Neural progenitor cell (in vitro differentiated cells): Measurements from ENCODE around the gene CKLF. TPM values are rescaled to one million over a fixed set of nuclear protein-coding genes. Genes with fewer than 3 reads are reported as not detected.
"Not testable (repeated sequence)": the region's sequence is repeated elsewhere in the genome, so short reads cannot be mapped to it uniquely, and the experiment has no call there.

Experiments used
- DNase-seq: peaks from one replicate; pipeline ENCODE4 v3.0.0-alpha.2; 2016; ENCODE audit warnings: low spot score
- H2AFZ ChIP-seq: fragments of 200-600 bp; sonication (generic); replicated peaks from 2 replicates; pipeline ENCODE4 v1.6.1; 2016; ENCODE audit warnings: antibody characterized with exemption
- H3F3A ChIP-seq: fragments of 200-600 bp; sonication (generic); 2 replicates; pipeline ENCODE4 v1.6.1; 2016; ENCODE audit warnings: antibody characterized with exemption, low read depth
- H3K27ac ChIP-seq: fragments of 200-600 bp; sonication (generic); 2 replicates; pipeline ENCODE4 v1.5.1; 2016; ENCODE audit warnings: mild to moderate bottlenecking
- H3K27me3 ChIP-seq: fragments of 200-600 bp; sonication (generic); 2 replicates; pipeline ENCODE4 v1.6.1; 2016; ENCODE audit warnings: mild to moderate bottlenecking, moderate library complexity
- H3K36me3 ChIP-seq: fragments of 200-600 bp; sonication (generic); 2 replicates; pipeline ENCODE4 v1.5.1; 2016
- H3K4me1 ChIP-seq: fragments of 200-600 bp; sonication (generic); 2 replicates; pipeline ENCODE4 v1.6.1; 2016; ENCODE audit warnings: mixed run types
- H3K4me2 ChIP-seq: fragments of 200-600 bp; sonication (generic); 2 replicates; pipeline ENCODE4 v1.6.1; 2016
- H3K4me3 ChIP-seq: fragments of 200-600 bp; sonication (generic); 2 replicates; pipeline ENCODE4 v1.5.1; 2016
- H3K79me2 ChIP-seq: fragments of 200-600 bp; sonication (generic); 2 replicates; pipeline ENCODE4 v1.6.1; 2016; ENCODE audit warnings: low read depth
- H3K9ac ChIP-seq: fragments of 200-600 bp; sonication (generic); 2 replicates; pipeline ENCODE4 v1.6.1; 2016
- H3K9me3 ChIP-seq: fragments of 200-600 bp; sonication (generic); 2 replicates; pipeline ENCODE4 v1.5.1; 2016; ENCODE audit warnings: low read depth
- H4K20me1 ChIP-seq: fragments of 200-600 bp; sonication (generic); 2 replicates; pipeline ENCODE4 v1.6.1; 2016; ENCODE audit warnings: low read depth
- H3K27ac Mint-ChIP-seq: 3 replicates; pipeline ENCODE4 v1.8.0; 2021; ENCODE audit warnings: mixed read lengths
- H3K27me3 Mint-ChIP-seq: 2 replicates; pipeline ENCODE4 v1.8.0; 2022; ENCODE audit warnings: low read depth, mild to moderate bottlenecking, inconsistent platforms, moderate library complexity, mixed read lengths; ENCODE audit not compliant: insufficient read depth
- H3K36me3 Mint-ChIP-seq: 3 replicates; pipeline ENCODE4 v1.8.0; 2021; ENCODE audit warnings: mixed read lengths
- H3K4me1 Mint-ChIP-seq: 3 replicates; pipeline ENCODE4 v1.8.0; 2021; ENCODE audit warnings: mixed read lengths
- H3K4me3 Mint-ChIP-seq: 3 replicates; pipeline ENCODE4 v1.8.0; 2021; ENCODE audit warnings: mild to moderate bottlenecking, moderate library complexity, mixed read lengths
- H3K9me3 Mint-ChIP-seq: 3 replicates; pipeline ENCODE4 v1.8.0; 2020; ENCODE audit warnings: mixed read lengths
- EZH2 ChIP-seq: fragments of 200-600 bp; sonication (generic); IDR thresholded peaks from 2 replicates; pipeline ENCODE4 v1.6.1; 2017; ENCODE audit warnings: antibody characterized with exemption, mild to moderate bottlenecking, moderate library complexity
- EZH2phosphoT487 ChIP-seq: fragments of 200-600 bp; sonication (generic); IDR thresholded peaks from 2 replicates; pipeline ENCODE4 v1.6.1; 2017; ENCODE audit warnings: antibody characterized with exemption
- total RNA-seq: library from RNA; depleted of rRNA; stranded (reverse); fragments of >200 nt; gene quantifications from 2 replicates; pipeline ENCODE4 v1.2.3, GENCODE V29; 2015; ENCODE audit warnings: low replicate concordance
- TF ChIP-seq, protein P1 (sequence below): fragments of 200-600 bp; sonication (generic); IDR thresholded peaks from 2 replicates; pipeline ENCODE4 v1.5.1; 2017; ENCODE audit warnings: antibody characterized with exemption, mild to moderate bottlenecking

CKLF gene
- total RNA-seq, 1 donor from 2014 or later: 38.6 TPM

DNA sequence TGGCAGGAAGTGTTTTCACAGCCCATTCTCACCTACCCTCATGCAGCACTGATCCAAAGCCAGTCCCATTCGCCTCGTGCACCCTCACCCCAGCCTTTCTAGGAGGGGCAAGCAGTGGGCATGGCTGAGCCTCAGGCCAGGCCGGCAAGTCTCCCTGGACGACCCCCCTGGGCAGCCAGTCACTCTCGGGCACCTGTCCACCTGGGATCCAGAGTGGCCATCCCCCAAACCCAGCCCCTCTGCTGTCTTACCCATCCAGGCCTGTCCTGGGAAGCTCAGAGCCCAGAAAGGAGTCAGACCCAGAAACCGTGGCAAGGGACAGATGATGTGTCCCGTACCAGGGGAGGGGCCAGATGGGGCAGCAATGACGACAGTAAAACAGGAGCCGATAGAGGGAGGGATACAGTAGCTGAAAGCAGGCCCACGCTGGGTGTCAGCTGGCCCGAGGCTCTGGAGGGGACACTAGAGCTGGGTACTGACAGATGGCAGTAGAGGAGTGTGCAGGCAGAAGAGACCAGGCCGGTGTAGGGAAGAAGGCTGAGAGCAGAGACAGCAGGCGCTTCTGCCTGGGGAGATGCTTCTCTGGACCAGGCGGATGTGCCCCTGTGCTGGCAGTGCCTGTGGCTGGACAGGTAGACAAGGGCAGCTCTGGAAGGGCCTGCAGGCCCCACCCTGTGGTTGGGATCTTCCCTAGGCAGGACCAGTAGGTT lies 57.9 kb downstream of the CKLF start:
- Mint-ChIP-seq H3K27ac (no peak overlapping the region), H3K36me3 (peaks cover 41% of the 10 kb centered on the region)

DNA sequence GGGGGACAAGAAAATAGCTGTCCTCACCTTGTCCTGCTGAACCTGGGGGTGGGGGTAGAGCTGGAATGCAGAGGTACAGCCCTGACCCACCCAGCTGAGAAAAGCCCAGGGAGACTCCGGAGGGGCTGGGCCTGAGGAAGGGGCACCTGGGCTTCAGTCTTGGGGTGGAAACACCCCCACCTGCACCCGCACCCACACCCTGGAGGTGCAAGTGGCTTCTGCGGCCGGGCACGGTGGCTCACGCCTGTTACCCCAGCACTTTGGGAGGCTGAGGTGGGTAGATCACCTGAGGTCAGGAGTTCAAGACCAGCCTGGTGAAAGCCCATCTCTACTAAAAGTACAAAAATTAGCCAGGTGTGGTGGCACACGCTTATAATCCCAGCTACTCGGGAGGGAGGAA lies 59.5 kb downstream of the CKLF start:
- Histone ChIP-seq H4K20me1 (peaks cover 37% of the 10 kb centered on the region), H3K79me2 (peaks cover 21% of the 10 kb centered on the region), H3K36me3 (peaks cover 10% of the 10 kb centered on the region), H3F3A (peaks cover 29% of the 10 kb centered on the region)
- H3K4me3 ChIP-seq, H3K27ac Mint-ChIP-seq, H3K4me1 ChIP-seq, H3K4me3 Mint-ChIP-seq, H3K4me2 ChIP-seq, H3K27me3 Mint-ChIP-seq, DNase-seq, H3K27me3 ChIP-seq, H3K9me3 Mint-ChIP-seq, H3K9ac ChIP-seq, H3K27ac ChIP-seq, H2AFZ ChIP-seq, H3K9me3 ChIP-seq: not testable (repeated sequence)
- peaks cover 40% of the 10 kb centered on the region for H3K36me3 Mint-ChIP-seq
- H3K4me1 Mint-ChIP-seq: peaks cover 22% of the 10 kb centered on the region

More for the DNA sequence above, 57.9 kb downstream of the CKLF start:
- Mint-ChIP-seq H3K4me3 (no peak overlapping the region), H3K27me3 (peaks cover 8% of the 10 kb centered on the region), H3K9me3 (no peaks in the 10 kb centered on the region), H3K4me1 (peaks cover 21% of the 10 kb centered on the region)
- Histone ChIP-seq H3K27ac (no peak overlapping the region), H3K27me3 (no peaks in the 10 kb centered on the region), H3K9ac (no peak overlapping the region), H3K4me3 (no peak overlapping the region), H3K9me3 (no peaks in the 10 kb centered on the region), H3K36me3 (peaks cover 10% of the 10 kb centered on the region), H3F3A (peaks cover 18% of the 10 kb centered on the region), H3K4me2 (no peak overlapping the region), H3K4me1 (peaks cover 9% of the 10 kb centered on the region), H4K20me1 (peaks cover 51% of the 10 kb centered on the region), H3K79me2 (peaks cover 38% of the 10 kb centered on the region), H2AFZ (no peak overlapping the region)
- TF ChIP-seq, protein P1, sequence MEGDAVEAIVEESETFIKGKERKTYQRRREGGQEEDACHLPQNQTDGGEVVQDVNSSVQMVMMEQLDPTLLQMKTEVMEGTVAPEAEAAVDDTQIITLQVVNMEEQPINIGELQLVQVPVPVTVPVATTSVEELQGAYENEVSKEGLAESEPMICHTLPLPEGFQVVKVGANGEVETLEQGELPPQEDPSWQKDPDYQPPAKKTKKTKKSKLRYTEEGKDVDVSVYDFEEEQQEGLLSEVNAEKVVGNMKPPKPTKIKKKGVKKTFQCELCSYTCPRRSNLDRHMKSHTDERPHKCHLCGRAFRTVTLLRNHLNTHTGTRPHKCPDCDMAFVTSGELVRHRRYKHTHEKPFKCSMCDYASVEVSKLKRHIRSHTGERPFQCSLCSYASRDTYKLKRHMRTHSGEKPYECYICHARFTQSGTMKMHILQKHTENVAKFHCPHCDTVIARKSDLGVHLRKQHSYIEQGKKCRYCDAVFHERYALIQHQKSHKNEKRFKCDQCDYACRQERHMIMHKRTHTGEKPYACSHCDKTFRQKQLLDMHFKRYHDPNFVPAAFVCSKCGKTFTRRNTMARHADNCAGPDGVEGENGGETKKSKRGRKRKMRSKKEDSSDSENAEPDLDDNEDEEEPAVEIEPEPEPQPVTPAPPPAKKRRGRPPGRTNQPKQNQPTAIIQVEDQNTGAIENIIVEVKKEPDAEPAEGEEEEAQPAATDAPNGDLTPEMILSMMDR: no peak
- TF ChIP-seq EZH2phosphoT487 (no peak), EZH2 (no peak)
- DNase-seq: no peak

DNA sequence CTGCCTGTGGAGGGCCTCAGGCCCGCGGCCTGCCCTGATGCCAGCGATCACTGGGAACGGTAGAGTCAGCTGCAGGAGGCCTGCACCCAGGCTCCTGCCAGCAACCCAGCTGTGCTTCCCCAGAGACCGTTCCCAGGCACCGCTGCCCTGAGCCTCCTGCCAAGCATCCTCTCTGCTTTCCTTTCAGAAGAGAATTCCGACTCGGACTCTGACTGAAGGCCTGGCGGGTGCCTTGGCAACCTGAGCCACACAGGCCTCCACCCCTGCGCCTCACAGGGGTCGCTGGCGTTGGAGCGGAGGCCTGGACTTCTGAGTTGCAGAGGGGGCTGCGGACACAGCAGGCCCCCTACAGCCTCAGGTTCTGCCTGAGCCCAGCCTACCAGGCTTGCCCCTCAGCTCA lies 60.0 kb downstream of the CKLF start:
- Histone ChIP-seq H3K9ac (no peak overlapping the region), H4K20me1 (peaks cover 35% of the 10 kb centered on the region), H3K4me3 (no peak overlapping the region), H3K27ac (no peak overlapping the region), H3F3A (peaks cover 31% of the 10 kb centered on the region), H3K79me2 (peaks cover 16% of the 10 kb centered on the region), H3K36me3 (peaks cover 10% of the 10 kb centered on the region), H3K4me1 (peaks cover 12% of the 10 kb centered on the region), H2AFZ (no peak overlapping the region), H3K27me3 (no peaks in the 10 kb centered on the region), H3K9me3 (no peaks in the 10 kb centered on the region), H3K4me2 (no peak overlapping the region)
- TF ChIP-seq EZH2phosphoT487: no peak
- no peak for TF ChIP-seq EZH2
- TF ChIP-seq, protein P1: no peak
- peaks cover 20% of the 10 kb centered on the region for H3K4me1 Mint-ChIP-seq
- peaks cover 6% of the 10 kb centered on the region for H3K27me3 Mint-ChIP-seq
- H3K36me3 Mint-ChIP-seq: peaks cover 40% of the 10 kb centered on the region
- DNase-seq: no peak
- no peak overlapping the region for H3K4me3 Mint-ChIP-seq
- no peaks in the 10 kb centered on the region for H3K9me3 Mint-ChIP-seq
- no peak overlapping the region for H3K27ac Mint-ChIP-seq

DNA sequence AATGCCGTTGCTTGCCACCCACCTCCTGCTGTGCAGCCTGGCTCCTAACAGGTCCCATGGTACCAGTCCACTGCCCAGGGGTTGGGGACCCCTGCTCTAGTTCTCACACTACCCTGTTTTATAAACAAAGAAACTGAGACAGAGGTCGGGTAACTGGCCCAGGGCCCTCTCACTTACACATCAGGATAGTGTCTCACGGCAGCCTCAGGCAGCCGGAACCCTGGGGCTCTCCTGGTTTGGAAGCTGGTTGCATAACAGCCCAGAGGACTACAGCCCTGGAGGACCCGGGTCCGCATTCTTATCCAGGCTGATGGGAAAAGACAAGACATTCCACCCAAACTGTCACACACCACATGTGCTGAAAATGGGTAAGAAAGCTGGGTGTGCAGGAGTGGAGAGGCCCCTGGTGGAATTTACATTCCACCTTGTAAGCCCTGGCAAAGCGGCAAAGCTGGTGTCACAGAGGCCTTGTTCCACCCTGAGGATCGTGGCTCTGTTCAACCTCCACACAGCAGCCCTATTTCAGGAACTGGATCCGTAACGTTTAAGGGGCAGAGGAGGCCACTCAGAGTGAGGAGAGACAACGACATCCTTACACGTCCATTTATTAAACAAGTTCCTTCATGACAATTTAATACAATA lies 61.9 kb downstream of the CKLF start:
- Histone ChIP-seq H3K4me1 (peaks cover 12% of the 10 kb centered on the region), H3K4me3 (no peak overlapping the region), H4K20me1 (peaks cover 16% of the 10 kb centered on the region), H3K9ac (no peak overlapping the region), H3F3A (peaks cover 24% of the 10 kb centered on the region), H3K9me3 (no peaks in the 10 kb centered on the region), H3K4me2 (no peak overlapping the region), H3K36me3 (peaks cover 10% of the 10 kb centered on the region), H3K27me3 (no peaks in the 10 kb centered on the region), H3K27ac (peak overlapping the region; percentile 58), H3K79me2 (peaks cover 6% of the 10 kb centered on the region), H2AFZ (no peak overlapping the region)
- no peak for DNase-seq
- Mint-ChIP-seq H3K36me3 (peaks cover 40% of the 10 kb centered on the region), H3K9me3 (no peaks in the 10 kb centered on the region), H3K27ac (no peak overlapping the region), H3K4me3 (no peak overlapping the region), H3K27me3 (peaks cover 6% of the 10 kb centered on the region), H3K4me1 (peaks cover 15% of the 10 kb centered on the region)
- TF ChIP-seq EZH2phosphoT487 (no peak), EZH2 (no peak)
- TF ChIP-seq, protein P1: no peak
